GM19035 (cell line): ENCODE measurements around the gene CD33.

Experiments
- ATAC-seq: cut with Tn5 transposase; IDR thresholded peaks from one replicate; pipeline ENCODE4 v1.9.1; 2021; ENCODE audit not compliant: unreplicated experiment

CD33 gene

GRCh38 chr19:51258165-51259160 lies 33.6 kb downstream of the CD33 start:
- ATAC-seq = no peak

GRCh38 chr19:51259348-51260245 lies 34.7 kb downstream of the CD33 start:
- no peak for ATAC-seq

DNA sequence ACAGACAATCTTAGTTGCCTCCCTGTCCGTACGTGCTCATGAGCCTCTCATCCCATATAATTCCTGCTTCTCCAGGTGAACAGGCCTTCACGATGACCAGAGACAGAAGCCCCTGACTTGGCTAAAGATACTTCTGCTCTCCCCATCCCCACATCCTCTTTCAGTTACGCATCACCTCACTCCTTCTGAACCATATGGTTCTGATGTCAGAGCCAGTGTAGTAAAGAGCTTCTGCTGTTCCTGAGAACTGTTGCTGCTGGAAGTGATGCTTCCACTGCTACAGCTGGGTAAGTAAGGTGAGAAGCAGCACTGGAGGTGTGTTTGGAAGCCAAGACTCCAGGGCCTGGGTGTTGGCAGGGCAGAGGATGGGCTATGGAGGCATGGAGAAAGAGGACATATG lies 38.9 kb downstream of the CD33 start:
- ATAC-seq = no peak

GRCh38 chr19:51271067-51271466 lies 46.2 kb downstream of the CD33 start:
- no peak for ATAC-seq

DNA sequence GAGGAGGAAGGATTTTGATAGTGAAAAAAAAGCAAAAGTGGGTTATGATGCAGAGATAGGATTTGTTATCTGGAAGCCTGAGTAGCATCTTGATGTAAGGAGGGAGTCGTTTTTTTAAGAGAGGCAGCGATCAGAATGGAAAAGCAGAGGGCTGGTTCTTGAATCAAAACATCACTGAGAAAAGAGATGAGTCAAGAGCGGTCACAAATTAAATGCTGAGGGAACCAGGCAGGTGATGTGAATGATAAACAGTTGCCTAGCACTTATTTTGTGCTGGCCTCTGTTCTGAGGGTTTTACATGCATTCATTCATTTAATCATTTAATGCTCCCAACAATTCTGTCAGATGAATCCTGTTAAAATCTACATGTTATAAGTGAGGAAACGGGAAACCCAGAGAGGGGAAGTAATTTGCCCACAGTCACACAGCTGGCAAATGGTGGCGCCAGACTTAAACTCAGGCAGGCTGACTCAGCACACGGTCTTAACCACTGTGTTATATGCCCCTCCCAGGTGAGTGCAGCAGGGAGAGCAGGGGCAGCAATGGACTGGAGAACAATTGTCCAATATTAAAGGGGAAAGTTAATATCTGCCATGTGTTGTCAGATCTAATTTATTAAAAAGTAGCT lies 47.4 kb downstream of the CD33 start:
- no peak for ATAC-seq

DNA sequence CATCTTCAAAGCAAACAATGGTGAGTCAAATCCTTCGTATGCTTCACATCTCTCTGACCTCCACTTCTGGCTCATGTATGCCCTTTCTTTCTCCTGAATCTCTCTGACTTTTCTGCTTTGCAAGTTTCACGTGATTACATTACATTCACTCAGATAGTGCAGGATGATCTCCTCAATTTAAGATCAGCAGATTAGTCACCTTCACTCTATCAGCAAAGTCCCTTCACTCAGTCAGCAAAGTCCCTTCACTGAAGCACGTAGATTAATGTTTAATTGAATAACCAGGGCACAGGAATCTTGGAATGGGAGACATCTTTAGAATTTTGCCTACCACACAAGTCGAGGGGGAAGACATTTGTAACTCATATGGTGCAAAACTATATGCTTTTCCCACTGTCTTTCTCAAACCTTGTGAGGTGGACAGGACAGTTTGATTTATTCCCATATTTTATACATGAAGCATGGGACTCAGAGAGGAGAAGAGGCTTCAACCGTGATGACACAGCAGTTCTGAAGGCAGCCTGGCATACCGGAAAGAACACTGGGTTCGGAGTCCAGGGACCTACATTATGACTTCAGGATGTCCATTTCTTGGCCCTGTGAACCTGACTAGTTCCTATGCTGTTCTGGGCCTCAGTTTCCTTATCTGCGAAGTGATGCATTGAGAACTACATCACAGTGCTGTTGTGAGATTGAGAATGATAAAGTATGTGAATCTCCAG lies 49.3 kb downstream of the CD33 start:
- no peak for ATAC-seq

DNA sequence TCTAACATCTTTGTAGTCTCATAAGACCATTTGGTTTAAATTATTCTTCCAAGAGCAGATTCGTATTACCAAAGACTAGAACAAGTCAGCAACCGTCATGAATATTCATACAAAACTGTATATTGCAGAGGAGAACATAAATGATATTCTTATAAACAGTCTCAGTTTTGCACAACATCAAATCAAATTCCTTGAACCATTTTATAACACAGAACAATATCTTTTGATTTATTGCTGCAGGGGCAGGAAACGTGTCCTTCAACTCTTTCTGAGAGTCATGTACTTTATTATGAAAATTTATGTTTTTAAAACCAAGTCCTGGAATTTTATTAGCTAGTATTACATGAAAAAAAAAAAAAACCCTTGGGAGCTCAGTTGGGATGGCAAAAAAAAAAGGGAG lies 52.2 kb downstream of the CD33 start:
- no peak for ATAC-seq

GRCh38 chr19:51282335-51282734 lies 57.5 kb downstream of the CD33 start:
- no peak for ATAC-seq

DNA sequence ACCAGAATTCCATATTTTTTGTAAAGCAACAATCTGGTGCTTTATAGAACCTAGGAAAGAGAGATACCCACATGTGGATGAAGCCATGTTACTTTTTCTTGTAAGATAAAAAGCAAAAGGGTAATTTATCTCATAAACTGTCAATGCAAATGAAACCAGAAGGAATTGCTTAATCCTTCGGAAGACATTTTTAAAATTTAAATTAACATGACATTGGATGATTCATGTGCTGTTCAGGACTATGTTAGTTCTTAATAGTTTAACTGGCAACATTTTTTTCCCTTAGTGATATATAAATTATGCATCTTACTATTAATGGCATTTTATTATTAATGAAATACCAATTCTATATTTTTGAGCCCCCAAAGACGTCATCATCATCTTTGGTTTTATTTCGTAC lies 60.8 kb downstream of the CD33 start:
- ATAC-seq = no peak
